ENCODE results near the gene MYOM1. TPM values are rescaled to one million over a fixed set of nuclear protein-coding genes. Genes with fewer than 3 reads are reported as not detected.

MYOM1 gene
- total RNA-seq, 1 donor from 2014 or later: 1.2 TPM

DNA sequence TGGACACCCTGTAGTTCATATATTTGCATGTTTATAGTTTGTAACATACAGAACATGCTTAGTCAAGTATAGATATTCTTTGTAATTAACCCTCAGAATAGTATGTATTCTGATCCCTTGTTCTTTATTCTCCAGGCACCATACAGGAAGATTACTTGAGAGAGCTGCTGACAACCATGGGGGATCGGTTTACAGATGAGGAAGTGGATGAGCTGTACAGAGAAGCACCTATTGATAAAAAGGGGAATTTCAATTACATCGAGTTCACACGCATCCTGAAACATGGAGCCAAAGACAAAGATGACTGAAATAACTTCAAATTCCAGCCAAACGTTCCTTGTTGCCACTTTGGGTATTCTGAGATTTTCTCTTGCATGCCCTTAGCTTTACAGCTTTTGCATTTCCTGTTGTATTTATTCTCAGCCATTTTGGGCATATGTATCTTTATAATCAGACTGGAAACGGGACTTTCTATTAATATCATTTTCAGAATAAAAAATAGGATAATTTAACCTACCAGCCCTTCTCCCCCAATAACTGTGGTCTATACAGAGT is 35.9 kb upstream of the MYOM1 start:
- Histone ChIP-seq H3K36me3 (peaks cover 5 to 54% of the 10 kb centered on the region in 2 donors), H3K4me1 (peaks cover 22% of the 10 kb centered on the region), H3K9me3 (no peaks in the 10 kb centered on the region), H3K4me3 (no peak overlapping the region), H3K27ac (no peak overlapping the region), H3K27me3 (no peaks in the 10 kb centered on the region)
- no peak for DNase-seq (ENCODE audit: extremely low spot score in 2 of 2)
- TF ChIP-seq POLR2A (IDR thresholded peaks at IDR 0.05) (no peak), POLR2AphosphoS5 (IDR thresholded peaks at IDR 0.05; ENCODE audit: insufficient read depth in 1 of 2, low read depth in 1 of 2) (no peak)
- TF ChIP-seq, protein P1, sequence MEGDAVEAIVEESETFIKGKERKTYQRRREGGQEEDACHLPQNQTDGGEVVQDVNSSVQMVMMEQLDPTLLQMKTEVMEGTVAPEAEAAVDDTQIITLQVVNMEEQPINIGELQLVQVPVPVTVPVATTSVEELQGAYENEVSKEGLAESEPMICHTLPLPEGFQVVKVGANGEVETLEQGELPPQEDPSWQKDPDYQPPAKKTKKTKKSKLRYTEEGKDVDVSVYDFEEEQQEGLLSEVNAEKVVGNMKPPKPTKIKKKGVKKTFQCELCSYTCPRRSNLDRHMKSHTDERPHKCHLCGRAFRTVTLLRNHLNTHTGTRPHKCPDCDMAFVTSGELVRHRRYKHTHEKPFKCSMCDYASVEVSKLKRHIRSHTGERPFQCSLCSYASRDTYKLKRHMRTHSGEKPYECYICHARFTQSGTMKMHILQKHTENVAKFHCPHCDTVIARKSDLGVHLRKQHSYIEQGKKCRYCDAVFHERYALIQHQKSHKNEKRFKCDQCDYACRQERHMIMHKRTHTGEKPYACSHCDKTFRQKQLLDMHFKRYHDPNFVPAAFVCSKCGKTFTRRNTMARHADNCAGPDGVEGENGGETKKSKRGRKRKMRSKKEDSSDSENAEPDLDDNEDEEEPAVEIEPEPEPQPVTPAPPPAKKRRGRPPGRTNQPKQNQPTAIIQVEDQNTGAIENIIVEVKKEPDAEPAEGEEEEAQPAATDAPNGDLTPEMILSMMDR (IDR thresholded peaks at IDR 0.05): no peak
- intact Hi-C loops (cut with DNase I): no loop called here

DNA sequence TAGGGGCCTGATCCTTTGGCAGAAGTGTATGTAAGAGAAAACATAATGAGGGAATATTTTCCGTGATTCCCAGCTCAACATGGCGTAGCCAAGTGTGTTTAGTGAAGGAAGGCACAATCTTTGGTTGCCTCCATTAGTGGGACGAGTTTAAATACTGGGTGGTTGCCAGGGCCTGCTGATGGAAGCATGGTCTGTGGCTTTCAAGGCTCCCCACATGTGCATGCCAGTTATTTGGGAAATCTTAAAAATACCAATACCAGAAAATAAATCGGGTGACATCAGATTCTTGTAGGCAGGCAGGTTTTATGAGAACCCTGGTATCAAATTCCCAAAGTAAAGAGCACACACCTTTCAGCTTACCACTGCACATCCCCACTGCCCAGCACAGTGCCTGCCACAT is 35.0 kb upstream of the MYOM1 start:
- no peak for TF ChIP-seq POLR2AphosphoS5 (IDR thresholded peaks at IDR 0.05; ENCODE audit: insufficient read depth in 1 of 2, low read depth in 1 of 2)
- TF ChIP-seq POLR2A (IDR thresholded peaks at IDR 0.05): no peak
- TF ChIP-seq, protein P1 (IDR thresholded peaks at IDR 0.05): no peak
- H3K27me3 ChIP-seq: no peaks in the 10 kb centered on the region
- no peak overlapping the region for H3K4me3 ChIP-seq
- intact Hi-C loops (cut with DNase I): no loop called here
- no peak overlapping the region for H3K27ac ChIP-seq
- peaks cover 5 to 54% of the 10 kb centered on the region in 2 donors for H3K36me3 ChIP-seq
- no peak for DNase-seq (ENCODE audit: extremely low spot score in 2 of 2)
- peaks cover 23% of the 10 kb centered on the region for H3K4me1 ChIP-seq
- H3K9me3 ChIP-seq: no peaks in the 10 kb centered on the region

DNA sequence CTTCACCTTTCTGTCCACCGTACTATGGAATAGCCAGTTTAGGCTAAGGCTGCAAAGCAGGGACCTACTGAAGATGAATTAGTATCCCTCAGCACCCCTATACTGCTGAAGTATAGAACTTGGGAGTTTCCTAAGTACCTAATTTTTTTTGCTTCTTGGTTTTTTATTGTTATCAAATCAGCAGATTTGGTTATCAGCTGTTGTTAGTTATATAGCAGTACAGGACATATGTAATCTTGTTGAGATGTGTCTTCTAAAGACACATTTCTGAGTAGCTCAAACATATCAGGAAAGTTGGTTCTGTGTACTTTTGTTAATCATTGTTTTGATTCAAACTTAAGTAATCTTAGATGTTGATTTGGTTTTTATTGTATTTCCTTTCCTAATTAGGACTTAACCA is 33.1 kb upstream of the MYOM1 start:
- Histone ChIP-seq H3K27me3 (no peaks in the 10 kb centered on the region), H3K9me3 (no peaks in the 10 kb centered on the region), H3K27ac (no peak overlapping the region), H3K4me1 (peaks cover 34% of the 10 kb centered on the region), H3K36me3 (peaks cover 5 to 45% of the 10 kb centered on the region in 2 donors), H3K4me3 (no peak overlapping the region)
- TF ChIP-seq, protein P1 (IDR thresholded peaks at IDR 0.05): no peak
- TF ChIP-seq POLR2AphosphoS5 (IDR thresholded peaks at IDR 0.05; ENCODE audit: insufficient read depth in 1 of 2, low read depth in 1 of 2) (no peak), POLR2A (IDR thresholded peaks at IDR 0.05) (no peak)
- intact Hi-C loops (cut with DNase I): no loop called here
- no peak for DNase-seq (ENCODE audit: extremely low spot score in 2 of 2)

DNA sequence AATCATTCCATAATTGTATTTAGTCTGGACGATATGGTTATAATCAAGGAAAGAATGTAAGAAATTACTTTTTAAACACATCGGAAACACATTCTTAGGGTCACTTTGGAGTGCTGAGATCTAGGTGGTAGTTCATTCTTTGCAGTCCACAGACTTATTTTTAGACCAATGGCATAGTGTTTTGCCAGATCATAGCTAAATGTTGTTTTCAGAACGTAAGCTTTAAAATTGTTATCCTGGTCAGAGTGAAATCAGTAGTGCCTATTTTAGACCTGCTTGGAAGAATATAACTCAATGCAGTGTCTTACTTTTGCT is 32.2 kb upstream of the MYOM1 start:
- Histone ChIP-seq H3K36me3 (peaks cover 5 to 36% of the 10 kb centered on the region in 2 donors), H3K27me3 (no peaks in the 10 kb centered on the region), H3K4me1 (peaks cover 34% of the 10 kb centered on the region), H3K9me3 (no peaks in the 10 kb centered on the region), H3K27ac (no peak overlapping the region), H3K4me3 (no peak overlapping the region)
- intact Hi-C loops (cut with DNase I): no loop called here
- TF ChIP-seq POLR2AphosphoS5 (IDR thresholded peaks at IDR 0.05; ENCODE audit: insufficient read depth in 1 of 2, low read depth in 1 of 2) (no peak), POLR2A (IDR thresholded peaks at IDR 0.05) (no peak)
- TF ChIP-seq, protein P1 (IDR thresholded peaks at IDR 0.05): no peak
- no peak for DNase-seq (ENCODE audit: extremely low spot score in 2 of 2)

DNA sequence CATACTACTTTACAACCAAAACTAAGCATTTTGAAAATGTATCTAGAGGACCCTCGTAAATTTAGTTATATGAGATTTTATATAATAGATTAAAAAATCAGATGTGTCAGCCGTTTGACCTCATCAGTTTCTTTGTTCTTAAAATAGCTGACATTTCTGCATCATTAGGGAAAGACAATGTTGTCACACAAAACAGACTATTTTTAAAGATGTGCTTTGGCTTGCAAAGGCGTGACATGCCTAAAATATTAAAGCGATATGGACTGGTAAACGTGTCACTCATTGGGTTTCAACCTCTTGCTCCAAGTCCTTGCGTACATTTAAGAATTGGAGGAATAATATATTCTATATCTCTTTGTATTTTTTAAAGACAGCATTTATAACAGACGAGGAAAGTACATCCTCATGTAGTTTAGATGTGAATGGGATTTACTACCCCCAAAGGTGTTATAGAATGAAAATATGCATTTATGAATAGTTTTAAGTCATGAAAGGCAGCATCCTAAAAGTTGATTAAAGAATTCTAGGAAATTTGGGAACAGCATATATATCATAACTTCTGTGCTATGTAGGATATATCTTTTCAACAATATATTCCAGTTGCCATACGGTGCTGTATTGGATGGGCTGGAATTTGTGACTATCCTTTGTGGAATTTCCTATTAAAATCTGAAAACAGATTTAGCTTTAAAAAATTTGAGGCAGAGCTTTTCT is 31.6 kb upstream of the MYOM1 start:
- peaks cover 34% of the 10 kb centered on the region for H3K4me1 ChIP-seq
- no peaks in the 10 kb centered on the region for H3K9me3 ChIP-seq
- peaks cover 5 to 33% of the 10 kb centered on the region in 2 donors for H3K36me3 ChIP-seq
- H3K4me3 ChIP-seq: no peak overlapping the region
- H3K27ac ChIP-seq: no peak overlapping the region
- intact Hi-C loops (cut with DNase I): no loop called here
- DNase-seq (ENCODE audit: extremely low spot score in 2 of 2): no peak
- H3K27me3 ChIP-seq: no peaks in the 10 kb centered on the region
- TF ChIP-seq, protein P1 (IDR thresholded peaks at IDR 0.05): no peak
- TF ChIP-seq POLR2A (IDR thresholded peaks at IDR 0.05) (no peak), POLR2AphosphoS5 (IDR thresholded peaks at IDR 0.05; ENCODE audit: insufficient read depth in 1 of 2, low read depth in 1 of 2) (no peak)
